ENCODE data around the gene GAK. TPM values are rescaled to one million over a fixed set of nuclear protein-coding genes. Genes with fewer than 3 reads are reported as not detected.

The GAK gene
- total RNA-seq, 2 donors from 2014 or later, result 197 to 265 TPM

GRCh38 chr4:898869-899555 is 33.1 kb downstream of the GAK start:
- intact Hi-C loops (cut with DNase I, micrococcal nuclease), result no loop called here
- ATAC-seq (no peak), DNase-seq (no peak)

DNA sequence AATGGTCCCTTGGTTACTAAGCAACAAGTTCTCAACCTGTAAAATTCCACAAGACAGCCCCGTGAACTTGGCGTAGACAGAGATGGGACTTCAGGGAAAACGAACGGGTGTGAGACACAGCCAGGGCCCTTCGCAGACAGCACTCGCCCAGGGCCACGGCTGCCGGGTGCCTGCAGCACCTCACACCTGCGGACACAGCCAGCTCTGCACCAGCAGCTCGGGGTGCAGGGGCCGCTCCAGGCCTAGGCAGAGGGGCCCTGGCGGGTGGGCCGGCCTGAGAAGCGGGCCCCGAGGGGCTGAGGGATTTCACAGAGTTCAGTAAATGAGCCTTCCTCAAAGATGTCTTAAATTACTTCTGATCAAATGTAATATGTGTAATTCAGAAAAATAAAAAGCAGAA is 34.0 kb downstream of the GAK start:
- intact Hi-C loops (cut with DNase I, micrococcal nuclease), result no loop called here
- no peak for DNase-seq
- no peak for ATAC-seq

DNA sequence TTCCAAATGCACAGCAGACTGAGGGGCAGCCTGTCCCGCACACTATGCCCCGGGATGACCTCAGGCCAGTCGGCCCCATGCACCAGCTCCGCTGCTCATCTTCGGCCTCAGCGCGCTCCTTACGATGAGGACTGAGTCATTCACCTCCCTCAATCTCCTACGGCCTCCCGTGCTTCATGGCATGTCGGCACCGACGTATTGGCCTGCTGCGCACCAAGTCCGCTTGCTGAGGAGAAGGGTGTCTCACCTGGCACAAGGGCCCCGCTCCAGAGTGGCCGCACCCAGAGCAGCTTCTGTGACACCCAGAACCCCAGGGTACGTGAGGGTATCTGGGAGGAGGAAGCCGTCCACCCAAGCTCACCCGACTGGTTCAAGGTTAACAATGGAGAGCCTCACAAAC is 35.5 kb downstream of the GAK start:
- no peak for ATAC-seq
- no peak for DNase-seq
- intact Hi-C loops (cut with DNase I, micrococcal nuclease), result no loop called here

- DNase-seq (no peak), ATAC-seq (no peak)
- intact Hi-C loops (cut with DNase I, micrococcal nuclease), result no loop called here
These were observed 35.9 kb downstream of the GAK start for GRCh38 chr4:896216-896615.

GRCh38 chr4:895596-895995 is 36.5 kb downstream of the GAK start:
- intact Hi-C loops (cut with DNase I, micrococcal nuclease), result no loop called here
- DNase-seq, result no peak

GRCh38 chr4:893995-894705 is 38.0 kb downstream of the GAK start:
- ATAC-seq (no peak), DNase-seq (no peak)
- intact Hi-C loops (cut with DNase I, micrococcal nuclease), result no loop called here

More at GRCh38 chr4:895596-895995, 36.5 kb downstream of the GAK start:
- ATAC-seq, result no peak

DNA sequence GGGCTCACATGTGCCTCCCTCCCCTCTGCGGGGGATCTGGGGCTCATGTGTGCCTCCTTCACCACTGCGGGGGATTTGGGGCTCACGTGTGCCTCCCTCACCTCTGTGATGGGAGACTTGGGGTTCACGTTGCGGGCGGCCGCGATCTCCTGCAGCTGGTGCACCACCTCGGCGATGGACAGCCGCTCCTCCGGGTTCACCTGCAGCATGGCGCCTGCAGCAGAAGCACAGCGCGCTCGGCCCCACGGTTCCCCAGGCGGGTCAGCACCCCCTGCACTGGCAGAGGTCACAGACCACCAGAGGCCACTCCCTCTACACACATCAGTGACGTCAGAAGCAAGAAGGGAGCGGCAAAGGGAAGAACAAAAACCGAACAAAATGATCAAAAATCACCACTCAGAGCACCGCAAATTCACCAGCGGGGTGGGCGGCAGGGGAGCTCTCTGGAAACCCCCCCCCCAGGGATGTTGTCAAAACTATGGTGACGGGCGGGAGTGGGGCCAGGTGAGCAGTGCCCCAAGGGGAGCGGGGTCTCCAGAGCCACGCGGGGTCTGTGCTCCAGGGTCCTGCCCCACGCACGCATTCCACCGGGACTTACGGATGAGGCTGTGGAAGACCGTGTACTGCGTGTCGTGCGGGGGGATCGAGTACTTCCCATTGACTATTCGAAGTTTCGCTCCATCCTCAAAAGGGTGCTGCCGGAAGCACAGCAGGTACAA is 38.7 kb downstream of the GAK start:
- intact Hi-C loops (cut with DNase I, micrococcal nuclease), result no loop called here
- DNase-seq, result no peak
- ATAC-seq, result no peak

- ATAC-seq (no peak), DNase-seq (no peak)
- intact Hi-C loops (cut with DNase I, micrococcal nuclease), result no loop called here
These were observed 39.3 kb downstream of the GAK start for GRCh38 chr4:892780-893179.

- intact Hi-C loops (cut with DNase I, micrococcal nuclease), result no loop called here
- no peak for DNase-seq
- no peak for ATAC-seq
These were observed 40.4 kb downstream of the GAK start for GRCh38 chr4:891747-892146.

DNA sequence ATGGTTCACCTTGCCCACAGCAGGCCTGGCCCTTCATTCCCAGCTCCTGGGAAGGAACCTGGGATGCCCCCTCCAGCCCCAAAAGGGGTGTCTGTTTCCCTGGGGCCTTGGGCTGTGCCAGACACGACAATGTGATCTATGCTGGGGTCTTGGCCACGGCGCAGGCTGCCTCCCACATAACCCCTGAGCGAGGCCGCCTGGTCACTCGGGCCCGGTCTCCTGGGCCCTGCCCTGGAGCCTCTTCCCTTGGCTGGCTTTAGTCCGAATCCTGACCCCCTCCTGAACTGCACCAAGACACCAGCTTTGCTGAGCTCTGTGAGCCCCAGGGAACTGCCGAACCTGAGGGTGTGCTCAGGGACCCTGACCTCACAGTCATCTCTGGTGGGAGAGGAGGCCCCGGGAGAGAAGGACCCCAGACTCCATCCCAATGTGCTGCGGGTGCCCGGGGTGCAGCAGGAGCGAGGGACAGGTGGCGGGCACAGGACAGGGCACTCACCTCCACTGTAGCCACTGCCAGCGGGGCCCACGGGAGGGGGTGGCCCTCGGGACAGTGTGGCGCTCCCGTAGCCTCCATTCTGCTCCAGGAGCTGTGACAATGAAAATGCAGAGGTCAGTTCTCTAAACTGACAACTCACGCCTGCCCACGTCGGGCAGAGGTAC is 42.0 kb downstream of the GAK start:
- ATAC-seq (no peak), DNase-seq (no peak)
- intact Hi-C loops (cut with DNase I, micrococcal nuclease), result no loop called here

DNA sequence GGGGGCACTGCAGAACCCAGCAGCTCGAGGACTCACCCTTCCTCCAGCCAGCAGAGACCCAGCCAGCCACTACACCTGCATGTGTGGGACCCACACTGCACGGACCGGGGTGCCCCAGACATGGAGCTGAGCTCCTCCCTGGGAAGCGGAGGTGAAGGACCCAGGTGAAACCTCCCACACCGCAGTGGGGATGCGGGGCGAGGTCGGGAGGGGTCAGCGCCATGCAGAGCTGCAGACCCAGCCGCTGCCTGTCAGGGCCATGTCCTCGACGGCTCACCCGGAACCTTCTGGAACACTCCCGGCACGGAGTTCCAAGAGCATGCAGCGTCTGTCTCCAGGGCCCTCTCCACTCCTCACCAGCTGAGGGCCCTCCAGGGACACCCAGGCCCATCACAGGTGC is 42.6 kb downstream of the GAK start:
- DNase-seq (no peak), ATAC-seq (no peak)
- intact Hi-C loops (cut with DNase I, micrococcal nuclease), result no loop called here

DNA sequence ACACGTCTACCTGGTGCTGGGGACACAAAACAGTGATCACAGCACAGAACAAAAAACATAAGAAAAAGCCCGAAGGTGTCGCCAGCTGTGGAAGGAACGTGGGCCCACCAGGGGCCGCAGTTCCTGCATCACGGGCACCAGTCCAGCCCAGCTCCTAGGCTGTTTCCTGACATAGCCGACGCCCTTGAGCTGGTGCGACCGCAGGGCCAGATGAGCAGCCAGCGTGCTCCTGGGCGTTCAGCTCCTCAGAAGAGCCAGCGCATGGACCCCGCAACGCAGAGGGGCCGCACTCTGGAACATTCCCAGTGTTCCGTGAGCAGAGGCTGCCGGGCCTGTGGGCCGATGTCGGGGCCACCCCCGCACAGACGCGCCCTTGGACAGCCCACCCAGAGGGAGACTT is 44.1 kb downstream of the GAK start:
- intact Hi-C loops (cut with DNase I, micrococcal nuclease), result no loop called here
- no peak for ATAC-seq

GRCh38 chr4:887034-887763 is 44.9 kb downstream of the GAK start:
- ATAC-seq (no peak), DNase-seq (no peak)
- intact Hi-C loops (cut with DNase I, micrococcal nuclease), result no loop called here

More for the DNA sequence above, 44.1 kb downstream of the GAK start:
- DNase-seq, result no peak

- ATAC-seq (no peak), DNase-seq (no peak)
- intact Hi-C loops (cut with DNase I, micrococcal nuclease), result no loop called here
These were observed 45.9 kb downstream of the GAK start for GRCh38 chr4:886244-886643.

DNA sequence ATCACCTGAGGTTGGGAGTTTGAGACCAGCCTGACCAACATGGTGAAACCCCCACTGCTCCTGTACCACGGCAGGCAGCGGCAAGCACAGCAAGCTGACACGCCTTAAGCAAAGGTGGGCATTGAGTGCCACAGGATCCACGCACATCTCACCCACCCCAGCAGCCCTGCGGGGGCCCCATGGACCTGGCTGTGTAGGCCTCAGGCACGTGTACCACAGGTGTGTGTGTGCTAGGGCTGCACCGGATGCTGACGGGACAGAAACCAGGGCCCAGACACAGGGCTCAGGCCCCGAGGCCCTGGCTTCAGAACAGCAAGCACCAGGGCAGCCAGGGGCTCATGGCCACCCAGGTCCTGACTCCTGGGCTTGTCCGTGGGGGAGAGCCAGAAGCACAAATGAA is 46.8 kb downstream of the GAK start:
- intact Hi-C loops (cut with DNase I, micrococcal nuclease), result no loop called here
- no peak for ATAC-seq
- DNase-seq, result no peak

DNA sequence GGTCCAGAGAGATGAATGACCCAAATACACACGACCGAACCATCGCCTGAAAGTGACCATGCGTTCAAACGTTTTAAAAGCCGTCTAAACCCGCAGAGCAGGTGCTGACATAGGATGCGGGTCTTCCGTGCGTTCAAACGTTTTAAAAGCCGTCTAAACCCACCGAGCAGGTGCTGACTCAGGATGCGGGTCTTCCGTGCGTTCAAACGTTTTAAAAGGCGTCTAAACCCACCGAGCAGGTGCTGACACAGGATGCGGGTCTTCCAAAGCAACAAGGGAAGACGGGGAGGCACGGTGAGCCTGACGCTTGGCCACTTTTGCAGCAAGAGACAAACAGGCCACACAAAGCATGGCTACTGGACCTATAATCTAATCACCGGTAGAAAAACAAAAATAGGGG is 47.2 kb downstream of the GAK start:
- DNase-seq (no peak), ATAC-seq (no peak)
- intact Hi-C loops (cut with DNase I, micrococcal nuclease), result no loop called here

DNA sequence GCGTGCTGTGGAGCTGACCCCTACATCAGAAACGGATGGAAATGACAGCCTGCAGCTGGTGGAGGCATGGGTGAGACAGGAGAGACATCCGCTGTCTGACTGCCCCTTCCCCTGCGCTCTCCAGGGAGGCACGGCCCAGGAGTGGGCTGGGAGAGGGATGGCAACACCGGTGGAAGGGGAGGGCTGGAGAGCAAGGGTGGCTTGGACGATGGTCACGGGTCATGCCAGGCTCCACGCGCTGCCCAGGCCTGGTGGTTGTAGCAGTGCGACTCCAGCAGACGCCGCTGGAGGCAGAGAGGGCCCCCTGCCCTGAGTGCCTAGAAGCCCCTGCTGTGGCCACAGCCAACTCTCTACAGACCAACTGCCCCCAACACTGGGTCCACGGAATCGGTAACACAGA is 47.9 kb downstream of the GAK start:
- intact Hi-C loops (cut with DNase I, micrococcal nuclease), result no loop called here

GRCh38 chr4:883377-884095 is 48.6 kb downstream of the GAK start:
- intact Hi-C loops (cut with DNase I, micrococcal nuclease), result no loop called here
- ATAC-seq (no peak), DNase-seq (no peak)

More for the DNA sequence above, 47.9 kb downstream of the GAK start:
- DNase-seq, result no peak
- ATAC-seq, result no peak

Measured in left colon (tissue), 2 donors.